ENCODE measurements around the gene IFRD1. TPM values are rescaled to one million over a fixed set of nuclear protein-coding genes. Genes with fewer than 3 reads are reported as not detected.
A peak's percentile ranks its signal among the peaks of the same experiment; 100 is the strongest.

Gene IFRD1
- total RNA-seq = 55.7 and 62.2 TPM in 2 replicates

- H3K4me3 ChIP-seq (ENCODE audit: low read depth, low read length) = peak within 1 kb of the TSS; percentile 99
- no peak for TF ChIP-seq CTCF (IDR thresholded peaks at IDR 0.05; ENCODE audit: insufficient read depth, low read depth, low read length)
- DNase-seq (ENCODE audit: low read depth) = peak; percentile 99
These were observed at the start of gene IFRD1 for GRCh38 chr7:112449902-112450806. IFRD1 (plus strand) TSS chr7:112450460; CDS start chr7:112450689, 229 bp downstream.

GRCh38 chr7:112404321-112404720, 45.9 kb upstream of the IFRD1 start:
- TF ChIP-seq CTCF (IDR thresholded peaks at IDR 0.05; ENCODE audit: insufficient read depth, low read depth, low read length) = no peak
- no peak for DNase-seq (ENCODE audit: low read depth)
- H3K4me3 ChIP-seq (ENCODE audit: low read depth, low read length) = no peak overlapping the region

GRCh38 chr7:112405286-112405685, 45.0 kb upstream of the IFRD1 start:
- no peak overlapping the region for H3K4me3 ChIP-seq (ENCODE audit: low read depth, low read length)
- DNase-seq (ENCODE audit: low read depth) = no peak
- no peak for TF ChIP-seq CTCF (IDR thresholded peaks at IDR 0.05; ENCODE audit: insufficient read depth, low read depth, low read length)

GRCh38 chr7:112407261-112407660, 43.0 kb upstream of the IFRD1 start:
- no peak for TF ChIP-seq CTCF (IDR thresholded peaks at IDR 0.05; ENCODE audit: insufficient read depth, low read depth, low read length)
- peak; percentile 39 for DNase-seq (ENCODE audit: low read depth)
- H3K4me3 ChIP-seq (ENCODE audit: low read depth, low read length) = no peak overlapping the region

GRCh38 chr7:112410092-112410491, 40.2 kb upstream of the IFRD1 start:
- no peak for TF ChIP-seq CTCF (IDR thresholded peaks at IDR 0.05; ENCODE audit: insufficient read depth, low read depth, low read length)
- no peak overlapping the region for H3K4me3 ChIP-seq (ENCODE audit: low read depth, low read length)
- DNase-seq (ENCODE audit: low read depth) = peak; percentile 47

- peak; percentile 51 for DNase-seq (ENCODE audit: low read depth)
- no peak overlapping the region for H3K4me3 ChIP-seq (ENCODE audit: low read depth, low read length)
- peak; percentile 67 for TF ChIP-seq CTCF (IDR thresholded peaks at IDR 0.05; ENCODE audit: insufficient read depth, low read depth, low read length)
These were observed 39.0 kb upstream of the IFRD1 start for GRCh38 chr7:112411186-112411795.
